ENCODE measurements around the gene LANCL3. TPM values are rescaled to one million over a fixed set of nuclear protein-coding genes. Genes with fewer than 3 reads are reported as not detected.

Gene LANCL3
- total RNA-seq, 1 donor from 2014 or later, result 0.18 TPM

GRCh38 chrX:37701588-37701987 lies 130.1 kb downstream of the LANCL3 start:
- Mint-ChIP-seq H3K9me3 (peaks cover 16% of the 10 kb centered on the region), H3K36me3 (no peaks in the 10 kb centered on the region), H3K27me3 (ENCODE audit: low read depth) (no peaks in the 10 kb centered on the region), H3K27ac (no peak overlapping the region), H3K4me1 (no peaks in the 10 kb centered on the region), H3K4me3 (no peak overlapping the region)
- TF ChIP-seq CTCF (IDR thresholded peaks at IDR 0.05; ENCODE audit: unreplicated experiment), result no peak
- DNase-seq (ENCODE audit: low spot score in 2 of 2, unreplicated experiment in 2 of 2), result no peak

DNA sequence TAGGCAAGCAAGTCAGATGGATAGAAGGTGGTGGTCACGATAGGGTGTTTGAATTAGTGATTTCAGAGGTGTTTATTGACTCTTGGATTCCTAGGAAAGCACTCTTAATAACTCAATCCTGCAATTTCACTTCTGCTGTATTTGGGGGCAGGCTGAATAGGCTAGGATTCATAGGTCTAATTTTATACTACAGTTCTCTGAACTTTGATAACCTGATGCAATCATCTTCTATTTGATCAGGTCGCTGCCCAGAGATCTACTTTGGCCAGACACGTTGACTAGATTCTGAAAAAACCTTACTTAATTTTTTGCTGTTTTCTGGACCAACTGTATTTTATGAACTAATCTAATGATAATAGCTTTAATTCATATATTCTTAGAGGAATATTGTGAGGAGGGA lies 140.5 kb downstream of the LANCL3 start:
- H3K4me3 Mint-ChIP-seq, result no peak overlapping the region
- TF ChIP-seq CTCF (IDR thresholded peaks at IDR 0.05; ENCODE audit: unreplicated experiment), result no peak
- no peak overlapping the region for H3K27ac Mint-ChIP-seq
- no peaks in the 10 kb centered on the region for H3K4me1 Mint-ChIP-seq
- H3K27me3 Mint-ChIP-seq (ENCODE audit: low read depth), result no peaks in the 10 kb centered on the region
- H3K9me3 Mint-ChIP-seq, result peaks cover 18% of the 10 kb centered on the region
- no peak for DNase-seq (ENCODE audit: low spot score in 2 of 2, unreplicated experiment in 2 of 2)
- H3K36me3 Mint-ChIP-seq, result no peaks in the 10 kb centered on the region

- H3K27ac Mint-ChIP-seq, result no peak overlapping the region
- DNase-seq (ENCODE audit: low spot score in 2 of 2, unreplicated experiment in 2 of 2), result no peak
- H3K9me3 Mint-ChIP-seq, result peaks cover 21% of the 10 kb centered on the region
- H3K4me3 Mint-ChIP-seq, result no peak overlapping the region
- no peaks in the 10 kb centered on the region for H3K36me3 Mint-ChIP-seq
- H3K27me3 Mint-ChIP-seq (ENCODE audit: low read depth), result no peaks in the 10 kb centered on the region
- no peak for TF ChIP-seq CTCF (IDR thresholded peaks at IDR 0.05; ENCODE audit: unreplicated experiment)
- no peaks in the 10 kb centered on the region for H3K4me1 Mint-ChIP-seq
Measured at GRCh38 chrX:37712458-37712857, 141.0 kb downstream of the LANCL3 start.

DNA sequence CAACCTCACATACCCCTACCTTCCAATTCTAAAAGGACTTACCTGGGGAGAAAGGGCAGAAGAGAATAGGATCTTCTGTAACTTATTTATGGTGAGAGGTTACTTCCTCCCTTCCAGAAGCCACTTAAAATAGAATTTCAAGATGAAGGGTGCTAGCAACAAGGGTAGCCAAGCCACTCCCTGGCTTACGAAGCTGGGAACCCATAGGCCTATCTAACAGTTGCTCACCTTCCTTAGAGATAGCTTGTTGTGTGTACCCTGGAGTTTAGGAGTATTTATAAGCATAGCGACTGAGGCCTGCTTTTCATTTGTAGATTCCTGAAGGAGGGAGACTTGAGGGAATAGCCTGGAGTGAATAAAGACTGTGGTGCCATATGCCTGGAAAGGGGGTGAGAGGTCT lies 143.0 kb downstream of the LANCL3 start:
- H3K36me3 Mint-ChIP-seq, result no peaks in the 10 kb centered on the region
- no peak for DNase-seq (ENCODE audit: low spot score in 2 of 2, unreplicated experiment in 2 of 2)
- TF ChIP-seq CTCF (IDR thresholded peaks at IDR 0.05; ENCODE audit: unreplicated experiment), result no peak
- peaks cover 28% of the 10 kb centered on the region for H3K9me3 Mint-ChIP-seq
- no peak overlapping the region for H3K4me3 Mint-ChIP-seq
- H3K4me1 Mint-ChIP-seq, result no peaks in the 10 kb centered on the region
- H3K27me3 Mint-ChIP-seq (ENCODE audit: low read depth), result no peaks in the 10 kb centered on the region
- H3K27ac Mint-ChIP-seq, result no peak overlapping the region

DNA sequence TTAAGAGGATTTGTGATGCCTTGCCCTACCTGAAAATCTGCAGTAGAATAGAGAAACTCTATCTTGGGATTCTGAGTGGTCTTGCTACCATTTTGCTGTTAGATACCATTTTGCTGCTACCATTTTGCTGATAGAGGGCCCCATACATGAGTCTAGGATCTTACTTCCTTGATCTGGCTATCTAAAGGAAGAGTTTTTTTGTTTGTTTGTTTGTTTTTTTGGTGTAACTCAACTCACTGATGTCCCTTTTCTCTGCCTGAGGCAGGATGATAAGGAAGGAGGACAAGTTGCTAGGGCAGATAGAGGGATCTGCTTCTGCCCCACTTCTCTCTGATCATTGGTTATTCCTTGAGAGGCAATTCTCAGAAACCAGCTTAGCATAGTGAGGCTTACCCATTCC lies 145.1 kb downstream of the LANCL3 start:
- Mint-ChIP-seq H3K36me3 (no peaks in the 10 kb centered on the region), H3K4me3 (no peak overlapping the region), H3K9me3 (peaks cover 37% of the 10 kb centered on the region), H3K27me3 (ENCODE audit: low read depth) (no peaks in the 10 kb centered on the region), H3K4me1 (no peaks in the 10 kb centered on the region), H3K27ac (no peak overlapping the region)
- no peak for DNase-seq (ENCODE audit: low spot score in 2 of 2, unreplicated experiment in 2 of 2)
- TF ChIP-seq CTCF (IDR thresholded peaks at IDR 0.05; ENCODE audit: unreplicated experiment), result no peak

- Mint-ChIP-seq H3K4me3 (no peak overlapping the region), H3K9me3 (peaks cover 43% of the 10 kb centered on the region), H3K27me3 (ENCODE audit: low read depth) (no peaks in the 10 kb centered on the region), H3K27ac (no peak overlapping the region), H3K4me1 (peaks cover 2% of the 10 kb centered on the region), H3K36me3 (no peaks in the 10 kb centered on the region)
- DNase-seq (ENCODE audit: low spot score in 2 of 2, unreplicated experiment in 2 of 2), result no peak
- TF ChIP-seq CTCF (IDR thresholded peaks at IDR 0.05; ENCODE audit: unreplicated experiment), result no peak
Measured at GRCh38 chrX:37717708-37718107, 146.2 kb downstream of the LANCL3 start.
